GM21529 (cell line): Measurements from ENCODE around the gene GRAP.

Experiments used
- ATAC-seq: cut with Tn5 transposase; IDR thresholded peaks from one replicate; pipeline ENCODE4 v1.9.1; 2021; ENCODE audit not compliant: unreplicated experiment

GRAP gene

DNA sequence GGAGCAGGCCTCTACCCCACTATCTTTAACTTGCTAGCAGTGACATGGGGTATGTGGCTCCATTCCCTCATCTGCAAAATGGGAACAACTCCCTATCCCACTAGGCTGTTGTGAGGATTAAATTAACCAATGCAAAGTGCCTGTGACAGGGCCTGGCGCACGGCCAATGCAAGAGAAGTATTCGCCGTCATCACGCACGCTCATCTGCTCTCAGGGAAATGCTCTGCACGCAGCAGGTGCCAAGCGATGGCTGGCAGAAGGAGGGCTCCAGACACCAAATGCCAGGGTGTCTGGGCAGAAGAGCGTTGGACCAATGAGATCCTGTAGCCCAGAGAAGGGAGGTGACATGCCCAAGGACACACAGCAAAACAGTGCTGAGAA is 59.5 kb downstream of the GRAP start:
- no peak for ATAC-seq

- ATAC-seq, result no peak
Observed at GRCh38 chr17:18986541-18987229, 60.1 kb downstream of the GRAP start.

GRCh38 chr17:18985475-18985874 is 61.3 kb downstream of the GRAP start:
- ATAC-seq, result no peak

DNA sequence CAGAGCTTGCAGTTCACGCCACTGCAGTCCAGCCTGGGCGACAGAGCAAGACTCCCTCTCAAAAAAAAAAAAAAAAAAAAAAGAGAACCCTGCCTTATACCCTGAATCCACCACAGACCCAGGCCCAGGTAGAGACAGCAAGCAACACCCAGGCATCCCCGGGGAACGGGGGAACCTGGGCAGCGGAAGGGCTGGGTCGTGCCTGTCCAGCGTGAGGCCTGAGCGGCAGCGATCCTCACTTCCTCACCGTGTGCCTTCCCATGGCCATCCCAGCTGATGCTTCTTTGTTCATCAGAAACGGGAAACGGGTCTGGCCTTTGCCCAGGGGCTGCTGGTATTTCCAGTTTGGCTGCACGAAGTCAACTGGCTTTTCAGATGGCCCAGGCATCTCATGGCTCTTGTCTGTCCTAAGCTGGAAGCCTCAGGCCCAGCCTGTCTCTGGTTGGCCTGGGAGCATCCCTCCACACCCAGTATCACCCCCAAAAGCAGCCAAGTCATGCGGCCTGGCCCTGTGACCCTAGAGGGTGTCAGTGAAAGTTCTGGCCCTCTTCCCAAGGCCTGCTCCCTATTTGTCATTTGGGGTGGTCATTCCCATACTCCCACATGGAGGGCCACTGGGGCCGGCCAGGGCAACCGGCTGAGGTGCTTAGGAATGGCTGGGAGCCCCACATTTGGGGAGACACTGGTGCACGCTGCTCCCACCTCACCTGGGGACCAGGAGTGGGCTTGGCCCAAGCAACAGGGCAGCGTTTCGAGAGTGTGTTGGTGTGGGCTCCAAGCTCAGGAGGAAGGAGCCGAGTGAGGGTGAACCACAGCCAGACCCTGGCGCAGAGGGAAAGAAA is 62.3 kb downstream of the GRAP start:
- ATAC-seq, result no peak

GRCh38 chr17:18981642-18982424 is 64.9 kb downstream of the GRAP start:
- ATAC-seq, result no peak

GRCh38 chr17:18981335-18981641 is 65.5 kb downstream of the GRAP start:
- ATAC-seq, result no peak

GRCh38 chr17:18980682-18981334 is 65.9 kb downstream of the GRAP start:
- ATAC-seq, result no peak

DNA sequence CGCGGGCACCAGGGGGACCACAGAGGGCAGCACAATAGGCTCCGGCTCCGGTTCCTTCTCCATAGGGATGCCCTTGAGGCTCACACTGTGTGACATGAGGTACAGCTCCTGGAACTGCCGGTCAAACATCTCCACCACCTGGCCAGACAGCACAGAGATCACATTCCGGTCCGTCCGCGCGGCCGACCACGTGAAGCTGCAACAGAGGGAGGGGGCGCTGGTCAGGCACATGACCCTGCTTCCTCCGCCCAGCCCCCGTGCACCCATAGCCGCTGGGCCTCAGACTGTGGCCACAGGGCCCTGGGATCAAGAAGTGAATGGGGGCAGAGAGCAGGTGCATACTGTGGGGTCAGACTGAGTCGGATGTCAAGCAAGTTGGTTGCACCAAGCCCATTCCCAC is 68.1 kb downstream of the GRAP start:
- no peak for ATAC-seq

DNA sequence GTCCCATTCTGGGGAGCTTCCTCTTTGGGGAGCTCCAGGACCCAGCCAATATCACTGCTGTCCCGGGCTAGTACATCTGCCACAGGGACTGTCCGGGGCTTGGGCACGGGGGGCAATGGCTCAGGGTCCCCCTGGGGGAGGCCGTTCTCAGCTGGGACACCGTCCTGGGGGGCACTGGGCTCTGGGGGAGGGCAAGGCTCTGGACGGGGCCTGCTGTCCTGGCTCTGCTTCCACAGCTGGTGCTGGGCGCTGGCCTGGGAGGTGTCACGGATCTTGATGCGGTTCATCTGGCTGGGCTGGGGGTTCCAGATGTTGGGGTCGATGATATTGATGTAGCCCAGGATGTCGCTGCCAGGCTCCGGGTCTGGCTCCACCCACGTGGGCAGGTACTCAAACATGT is 68.7 kb downstream of the GRAP start:
- no peak for ATAC-seq

DNA sequence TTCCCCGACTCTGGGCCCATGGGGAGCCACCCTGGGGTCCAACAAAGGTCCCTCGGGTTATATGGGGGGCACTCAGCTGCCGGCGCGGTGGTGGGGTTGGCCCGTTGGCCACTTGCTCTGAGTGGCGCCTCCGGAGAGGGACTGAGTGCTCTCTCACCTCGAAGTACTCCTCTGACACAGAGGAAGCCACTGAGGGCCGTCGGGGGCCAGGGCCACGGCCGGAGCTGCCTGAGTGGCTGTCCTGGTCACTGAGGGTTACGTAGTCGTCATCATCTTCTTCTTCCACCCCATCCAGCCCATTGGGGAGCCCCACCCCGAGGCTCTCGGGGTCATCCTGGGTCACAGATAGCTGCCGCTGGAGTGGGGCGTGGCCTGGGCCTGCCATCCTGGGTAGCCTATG is 69.1 kb downstream of the GRAP start:
- no peak for ATAC-seq

- no peak for ATAC-seq
Observed at GRCh38 chr17:18977021-18977420, 69.7 kb downstream of the GRAP start.

- ATAC-seq, result no peak
Observed at GRCh38 chr17:18976201-18976600, 70.6 kb downstream of the GRAP start.

DNA sequence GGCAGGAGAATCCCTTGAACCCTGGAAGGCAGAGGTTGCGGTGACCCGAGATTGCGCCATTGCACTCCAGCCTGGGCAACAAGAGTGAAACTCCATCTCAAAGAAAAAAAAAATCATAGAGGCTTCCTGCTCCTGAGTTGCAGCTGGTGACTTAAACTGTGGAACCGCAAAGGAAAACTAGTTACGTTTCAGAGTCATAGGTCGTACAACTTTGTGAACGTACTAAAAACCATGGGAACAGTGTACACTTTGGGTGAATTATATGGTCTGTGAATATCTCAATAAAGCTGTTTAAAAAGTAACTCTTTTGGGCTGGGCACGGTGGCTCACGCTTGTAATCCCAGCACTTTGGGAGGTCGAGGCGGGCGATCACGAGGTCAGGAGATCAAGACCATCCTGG is 71.2 kb downstream of the GRAP start:
- no peak for ATAC-seq

- no peak for ATAC-seq
Observed at GRCh38 chr17:18974407-18975149, 72.2 kb downstream of the GRAP start.

DNA sequence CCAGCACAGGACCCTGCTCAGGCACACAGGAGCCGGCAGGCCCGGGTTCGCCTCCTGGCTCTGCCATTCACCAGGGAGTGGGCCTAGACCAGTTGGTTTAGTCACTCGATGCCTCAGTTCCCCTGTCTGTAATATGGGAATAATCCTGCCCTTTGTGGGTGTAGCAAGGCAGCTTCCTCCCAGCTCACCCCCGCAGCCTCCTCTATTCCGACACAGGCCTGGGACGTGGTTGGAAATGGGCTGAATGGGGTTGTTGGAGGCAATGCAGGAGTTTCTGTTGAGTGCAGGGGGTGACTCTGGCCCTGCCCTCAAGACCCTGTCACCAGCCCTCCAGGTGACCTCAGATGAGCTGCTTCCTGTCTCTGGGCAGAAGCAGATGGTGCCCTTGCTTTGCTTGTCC is 75.0 kb downstream of the GRAP start:
- no peak for ATAC-seq
